Fibroblast of lung (primary cell): Measurements from ENCODE around the gene ASRGL1. TPM values are rescaled to one million over a fixed set of nuclear protein-coding genes. Genes with fewer than 3 reads are reported as not detected.

Source experiments
- DNase-seq, 2 donors: peaks; one replicate each; pipeline versions ENCODE4 v3.0.0 to v3.0.0-alpha.2; 2010; ENCODE audit warnings: low read depth in 2 of 2
- H2AFZ ChIP-seq: 2 replicates; pipeline ENCODE4 v1.5.1; 2012; ENCODE audit warnings: low read length, control low read depth, inconsistent platforms
- H3K27ac ChIP-seq: 2 replicates; pipeline ENCODE4 v1.5.1; 2011; ENCODE audit warnings: low read length, control low read depth; ENCODE audit not compliant: insufficient read depth
- H3K27me3 ChIP-seq: 2 replicates; pipeline ENCODE4 v1.5.1; 2011; ENCODE audit warnings: mild to moderate bottlenecking, low read length; ENCODE audit not compliant: control insufficient read depth, insufficient read depth
- H3K36me3 ChIP-seq: 2 replicates; pipeline ENCODE4 v1.5.1; 2011; ENCODE audit warnings: low read length; ENCODE audit not compliant: control insufficient read depth, insufficient read depth
- H3K4me1 ChIP-seq: 2 replicates; pipeline ENCODE4 v1.5.1; 2011; ENCODE audit warnings: low read length; ENCODE audit not compliant: control insufficient read depth, insufficient read depth; ENCODE audit errors: extremely low read depth
- H3K4me2 ChIP-seq: 2 replicates; pipeline ENCODE4 v1.5.1; 2011; ENCODE audit warnings: low read length, control low read depth; ENCODE audit not compliant: insufficient read depth; ENCODE audit errors: extremely low read depth
- H3K4me3 ChIP-seq, 4 experiments: fragments of 200-600 bp in 1 of 4; sonication (generic) in 1 of 4; replicated peaks in 1 of 4; 2 replicates each; pipeline ENCODE4 v1.5.1; 2011 to 2016; ENCODE audit warnings: low read length in 4 of 4, low read depth in 3 of 4, mild to moderate bottlenecking in 3 of 4, control low read depth in 2 of 4, inconsistent platforms in 1 of 4, mixed read lengths in 1 of 4; ENCODE audit not compliant: insufficient read depth in 1 of 4; ENCODE audit errors: control extremely low read depth in 1 of 4
- H3K79me2 ChIP-seq: 2 replicates; pipeline ENCODE4 v1.5.1; 2012; ENCODE audit warnings: mild to moderate bottlenecking, low read length, inconsistent platforms; ENCODE audit not compliant: control insufficient read depth, insufficient read depth
- H3K9ac ChIP-seq: 2 replicates; pipeline ENCODE4 v1.5.1; 2011; ENCODE audit warnings: mild to moderate bottlenecking, low read length, control low read depth; ENCODE audit not compliant: insufficient read depth
- H3K9me3 ChIP-seq: 2 replicates; pipeline ENCODE4 v1.5.1; 2012; ENCODE audit warnings: low read depth, low read length; ENCODE audit not compliant: control insufficient read depth, insufficient read depth
- H4K20me1 ChIP-seq: 2 replicates; pipeline ENCODE4 v1.5.1; 2011; ENCODE audit warnings: low read length; ENCODE audit not compliant: control insufficient read depth, insufficient read depth; ENCODE audit errors: extremely low read depth
- CTCF ChIP-seq, 2 donors: IDR thresholded peaks in 1 of 2; conservative IDR thresholded peaks in 1 of 2; 1 replicate in 1 of 2; 2 replicates in 1 of 2; pipeline ENCODE4 v1.5.1; 2011 to 2012; ENCODE audit warnings: low read length in 2 of 2, control low read depth in 1 of 2, inconsistent platforms in 1 of 2, low read depth in 1 of 2, mild to moderate bottlenecking in 1 of 2
- EZH2 ChIP-seq: IDR thresholded peaks from 2 replicates; pipeline ENCODE4 v1.5.1; 2012; ENCODE audit warnings: low read length, control low read depth, mild to moderate bottlenecking; ENCODE audit errors: missing control alignments
- polyA plus RNA-seq, 2 donors: library from polyadenylated mRNA; depleted of rRNA in 1 of 2; stranded (reverse) in 1 of 2; unstranded in 1 of 2; fragments of >200 nt; gene quantifications; 2 replicates each; pipeline ENCODE4 v1.2.1, GENCODE V29; 2011 to 2012; ENCODE audit warnings: missing spikeins in 1 of 2
- total RNA-seq: library from RNA; depleted of rRNA; stranded (reverse); fragments of >200 nt; gene quantifications from 2 replicates; pipeline ENCODE4 v1.2.1, GENCODE V29; 2014

Gene ASRGL1
- total and polyA plus RNA-seq, 2 donors (not counting 1 experiment from before 2014, with no cell fraction given), result under 0.01 to 0.22 TPM

GRCh38 chr11:62427630-62428233, 90.5 kb downstream of the ASRGL1 start:
- no peaks in the 10 kb centered on the region for H3K27me3 ChIP-seq
- H3K27ac ChIP-seq, result peak overlapping the region; percentile 8
- no peak for TF ChIP-seq EZH2
- peaks cover 18% of the 10 kb centered on the region for H3K4me1 ChIP-seq
- no peaks in the 10 kb centered on the region for H3K36me3 ChIP-seq
- no peak overlapping the region for H3K9ac ChIP-seq
- H3K79me2 ChIP-seq, result no peaks in the 10 kb centered on the region
- no peaks in the 10 kb centered on the region for H3K9me3 ChIP-seq
- no peak overlapping the region for H2AFZ ChIP-seq
- no peaks in the 10 kb centered on the region for H4K20me1 ChIP-seq
- H3K4me3 ChIP-seq, result no peak overlapping the region
- H3K4me2 ChIP-seq, result no peak overlapping the region
- peak; percentile 39 to 74 for DNase-seq

GRCh38 chr11:62428871-62429560, 91.8 kb downstream of the ASRGL1 start:
- Histone ChIP-seq H3K27me3 (no peaks in the 10 kb centered on the region), H3K9ac (no peak overlapping the region), H3K36me3 (no peaks in the 10 kb centered on the region), H3K4me3 (no peak overlapping the region), H3K4me1 (peaks cover 28% of the 10 kb centered on the region), H3K9me3 (no peaks in the 10 kb centered on the region), H3K4me2 (no peak overlapping the region), H3K27ac (no peak overlapping the region), H3K79me2 (no peaks in the 10 kb centered on the region), H2AFZ (no peak overlapping the region), H4K20me1 (no peaks in the 10 kb centered on the region)
- no peak for DNase-seq
- no peak for TF ChIP-seq EZH2
- no peak for TF ChIP-seq CTCF (conservative IDR thresholded peaks at IDR 0.05 in 1 of 2, IDR thresholded peaks at IDR 0.05 in 1 of 2; ENCODE audit: low read depth in 1 of 2, low read length in 2 of 2)

DNA sequence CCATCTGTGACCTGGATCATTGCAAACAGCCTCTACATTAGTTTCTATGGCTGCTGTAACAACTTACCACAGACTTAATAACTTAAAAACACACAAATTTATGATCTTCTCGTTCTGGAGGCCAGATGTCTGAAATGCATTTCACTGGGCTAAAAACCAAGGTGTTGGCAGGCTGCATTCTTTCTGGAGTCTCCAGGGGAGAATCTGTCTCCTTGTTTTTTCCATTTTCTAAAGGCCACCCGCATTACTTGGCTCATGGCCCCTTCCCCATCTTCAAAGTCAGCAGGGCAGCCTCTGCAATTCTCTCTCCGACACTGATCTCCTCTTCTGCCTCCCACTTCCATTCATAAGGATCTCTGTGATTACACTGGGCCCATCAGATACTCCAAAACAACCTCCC, 93.2 kb downstream of the ASRGL1 start:
- H3K4me3 ChIP-seq, result no peak overlapping the region
- H3K4me1 ChIP-seq, result peaks cover 28% of the 10 kb centered on the region
- no peak overlapping the region for H3K9ac ChIP-seq
- peak overlapping the region; percentile 67 for H3K27ac ChIP-seq
- TF ChIP-seq CTCF (conservative IDR thresholded peaks at IDR 0.05 in 1 of 2, IDR thresholded peaks at IDR 0.05 in 1 of 2; ENCODE audit: low read depth in 1 of 2, low read length in 2 of 2) (no peak), EZH2 (no peak)
- H4K20me1 ChIP-seq, result no peaks in the 10 kb centered on the region
- H3K79me2 ChIP-seq, result no peaks in the 10 kb centered on the region
- peak overlapping the region; percentile 79 for H3K4me2 ChIP-seq
- H2AFZ ChIP-seq, result no peak overlapping the region
- no peak for DNase-seq
- H3K36me3 ChIP-seq, result no peaks in the 10 kb centered on the region
- no peaks in the 10 kb centered on the region for H3K9me3 ChIP-seq
- no peaks in the 10 kb centered on the region for H3K27me3 ChIP-seq
